HG02973 (cell line): ENCODE results near the gene COL6A1.

Experiments used
- ATAC-seq: cut with Tn5 transposase; IDR thresholded peaks from one replicate; pipeline ENCODE4 v1.9.1; 2021; ENCODE audit warnings: moderate library complexity; ENCODE audit not compliant: unreplicated experiment

COL6A1 gene

GRCh38 chr21:45981151-45982091 is at the start of gene COL6A1:
Gene COL6A1, plus strand, starts transcription at chr21:45981770. Its CDS starts 81 bp downstream, at chr21:45981851.
- no peak for ATAC-seq

- no peak for ATAC-seq
These were observed 48.6 kb upstream of the COL6A1 start for GRCh38 chr21:45932922-45933502.

- ATAC-seq, result no peak
These were observed 47.5 kb upstream of the COL6A1 start for GRCh38 chr21:45934085-45934484.

GRCh38 chr21:45934554-45934953 is 47.0 kb upstream of the COL6A1 start:
- no peak for ATAC-seq

- no peak for ATAC-seq
These were observed 45.9 kb upstream of the COL6A1 start for GRCh38 chr21:45935628-45936027.

GRCh38 chr21:45937721-45938452 is 43.7 kb upstream of the COL6A1 start:
- ATAC-seq, result no peak

- no peak for ATAC-seq
These were observed 43.2 kb upstream of the COL6A1 start for GRCh38 chr21:45938453-45938755.

GRCh38 chr21:45938811-45939520 is 42.6 kb upstream of the COL6A1 start:
- ATAC-seq, result no peak

GRCh38 chr21:45939521-45940045 is 42.0 kb upstream of the COL6A1 start:
- ATAC-seq, result no peak

GRCh38 chr21:45940091-45940490 is 41.5 kb upstream of the COL6A1 start:
- ATAC-seq, result no peak

- ATAC-seq, result no peak
These were observed 40.8 kb upstream of the COL6A1 start for GRCh38 chr21:45940621-45941337.

- no peak for ATAC-seq
These were observed 40.2 kb upstream of the COL6A1 start for GRCh38 chr21:45941338-45941710.

- ATAC-seq, result no peak
These were observed 39.6 kb upstream of the COL6A1 start for GRCh38 chr21:45941717-45942546.

GRCh38 chr21:45942755-45943629 is 38.6 kb upstream of the COL6A1 start:
- ATAC-seq, result no peak

GRCh38 chr21:45943630-45944540 is 37.7 kb upstream of the COL6A1 start:
- ATAC-seq, result no peak

GRCh38 chr21:45944601-45945000 is 37.0 kb upstream of the COL6A1 start:
- ATAC-seq, result no peak

GRCh38 chr21:45945066-45945867 is 36.3 kb upstream of the COL6A1 start:
- ATAC-seq, result no peak
